B cell (primary cell): ENCODE measurements around the gene INTS7. TPM values are rescaled to one million over a fixed set of nuclear protein-coding genes. Genes with fewer than 3 reads are reported as not detected.
"Not testable (repeated sequence)": the region's sequence is repeated elsewhere in the genome, so short reads cannot be mapped to it uniquely, and the experiment has no call there.

Source experiments
- ATAC-seq: fragments of 200-7000 bp; cut with Tn5 transposase; one replicate; pipeline ENCODE4 v1.10.0; 2021; ENCODE audit warnings: low read depth, mild to moderate bottlenecking, moderate number of reproducible peaks, moderate library complexity
- CTCF ChIA-PET: fragments of 350-600 bp; sonication (Branson Sonifier 250); formaldehyde crosslinking; loops from one replicate; lab custom pipeline; 2021; ENCODE audit warnings: antibody characterized with exemption, inconsistent platforms; lab: Charles Lee
- POLR2A ChIA-PET: fragments of 350-600 bp; sonication (Branson Sonifier 250); formaldehyde crosslinking; loops from one replicate; lab custom pipeline; 2021; ENCODE audit warnings: antibody characterized with exemption; lab: Charles Lee
- DNase-seq: peaks from one replicate; pipeline ENCODE4 v3.0.0; 2013
- H2AFZ ChIP-seq: 2 replicates; pipeline ENCODE4 v1.6.1; 2012; ENCODE audit warnings: mild to moderate bottlenecking, low read depth, low read length; ENCODE audit not compliant: insufficient read depth, poor library complexity, severe bottlenecking
- H3K27ac ChIP-seq, 2 donors: 1 replicate in 1 of 2; 2 replicates in 1 of 2; pipeline ENCODE4 v1.5.1; 2012 to 2013; ENCODE audit warnings: low read length in 2 of 2, mild to moderate bottlenecking in 2 of 2, moderate library complexity in 1 of 2
- H3K27me3 ChIP-seq, 4 experiments: fragments of 200-600 bp in 1 of 4; sonication (generic) in 1 of 4; replicated peaks in 1 of 4; 1 replicate in 2 of 4; 2 replicates in 2 of 4; pipeline versions ENCODE4 v1.6.1 to v1.7.0; 2013 to 2016; ENCODE audit warnings: low read length in 3 of 4, mild to moderate bottlenecking in 2 of 4, mixed read lengths in 1 of 4, moderate library complexity in 1 of 4; ENCODE audit not compliant: insufficient read depth in 4 of 4, control insufficient read depth in 3 of 4; ENCODE audit errors: control extremely low read depth in 1 of 4
- H3K36me3 ChIP-seq, 2 experiments: replicated peaks in 1 of 2; 1 replicate in 1 of 2; 2 replicates in 1 of 2; pipeline versions ENCODE4 v1.6.1 to v1.7.1; 2013; ENCODE audit warnings: low read length in 1 of 2; ENCODE audit not compliant: insufficient read depth in 2 of 2, control insufficient read depth in 1 of 2; ENCODE audit errors: control extremely low read depth in 1 of 2, extremely low read depth in 1 of 2
- H3K4me1 ChIP-seq, 2 donors: fragments of 200-600 bp in 1 of 2; sonication (generic) in 1 of 2; 1 replicate in 1 of 2; 2 replicates in 1 of 2; pipeline versions ENCODE4 v1.5.1 to v1.6.1; 2013 to 2017; ENCODE audit warnings: low read length in 2 of 2; ENCODE audit not compliant: control insufficient read depth in 2 of 2, insufficient read depth in 2 of 2
- H3K4me2 ChIP-seq: replicated peaks from 2 replicates; pipeline ENCODE3; 2012; ENCODE audit warnings: mild to moderate bottlenecking, low read depth, low read length; ENCODE audit not compliant: poor library complexity, severe bottlenecking
- H3K4me3 ChIP-seq, 5 experiments: fragments of 200-600 bp in 1 of 5; sonication (generic) in 1 of 5; 1 replicate in 3 of 5; 2 replicates in 2 of 5; pipeline versions ENCODE4 v1.5.1 to v1.7.0; 2011 to 2016; ENCODE audit warnings: low read length in 4 of 5, mild to moderate bottlenecking in 4 of 5, low read depth in 2 of 5, control low read depth in 1 of 5, moderate library complexity in 1 of 5; ENCODE audit not compliant: insufficient read depth in 1 of 5; ENCODE audit errors: control extremely low read depth in 1 of 5, extremely low read depth in 1 of 5
- H3K79me2 ChIP-seq: fragments of 200-600 bp; sonication (generic); one replicate; pipeline ENCODE4 v1.6.0; 2016; ENCODE audit warnings: low read length; ENCODE audit not compliant: control insufficient read depth, insufficient read depth
- H3K9ac ChIP-seq: fragments of 200-600 bp; sonication (generic); 2 replicates; pipeline ENCODE4 v1.6.1; 2017; ENCODE audit warnings: mild to moderate bottlenecking, low read length, moderate library complexity
- H3K9me3 ChIP-seq, 3 donors: one replicate each; pipeline versions ENCODE4 v1.6.1 to v1.7.1; 2013; ENCODE audit warnings: low read length in 2 of 3; ENCODE audit not compliant: control insufficient read depth in 2 of 3, insufficient read depth in 1 of 3; ENCODE audit errors: control extremely low read depth in 1 of 3
- H4K20me1 ChIP-seq: 2 replicates; pipeline ENCODE4 v1.6.0; 2012; ENCODE audit warnings: mild to moderate bottlenecking, low read length; ENCODE audit not compliant: insufficient read depth, control insufficient read depth, poor library complexity, severe bottlenecking
- H3K27ac Mint-ChIP-seq: one replicate; pipeline ENCODE4 v1.8.0; 2021; ENCODE audit warnings: mixed read lengths
- H3K27me3 Mint-ChIP-seq: one replicate; pipeline ENCODE4 v1.8.0; 2021; ENCODE audit warnings: mixed read lengths
- H3K4me1 Mint-ChIP-seq: one replicate; pipeline ENCODE4 v1.8.0; 2021; ENCODE audit warnings: mixed read lengths
- H3K4me3 Mint-ChIP-seq: one replicate; pipeline ENCODE4 v1.8.0; 2021; ENCODE audit warnings: mixed read lengths
- H3K9me3 Mint-ChIP-seq: one replicate; pipeline ENCODE4 v1.8.0; 2022; ENCODE audit warnings: mixed read lengths; ENCODE audit not compliant: insufficient read depth
- EZH2 ChIP-seq: IDR thresholded peaks from 2 replicates; pipeline ENCODE4 v1.6.1; 2012; ENCODE audit warnings: borderline replicate concordance, low read depth, mild to moderate bottlenecking, moderate library complexity, low read length; ENCODE audit not compliant: insufficient read depth, poor library complexity, severe bottlenecking
- WGBS: methylation state at CpG from one replicate; pipeline ENCODE4 v1.1.5; 2013; ENCODE audit warnings: missing lambda C conversion rate; ENCODE audit not compliant: insufficient coverage; 5-methylcytosine and 5-hydroxymethylcytosine counted together
- intact Hi-C: fragments of 100-400 bp; cut with micrococcal nuclease; formaldehyde crosslinking; loops from one replicate; pipeline ENCODE4 v1.10.0; 2022
- polyA plus RNA-seq: library from polyadenylated mRNA; depleted of rRNA; stranded (reverse); fragments of >200 nt; gene quantifications from 2 replicates; pipeline ENCODE4 v1.2.3, GENCODE V29; 2012
- total RNA-seq, 2 donors: library from RNA; stranded (reverse); fragments of 120-200 nt in 1 of 2; gene quantifications; 1 replicate in 1 of 2; 2 replicates in 1 of 2; pipeline versions ENCODE4 v1.2.3 to v1.2.4, GENCODE V29; 2013 to 2022
- TF ChIP-seq, protein P1 (sequence below): fragments of 200-600 bp; IDR thresholded peaks from one replicate; pipeline ENCODE4 v1.8.0; 2022; ENCODE audit warnings: antibody characterized with exemption, mild to moderate bottlenecking

The INTS7 gene
- total and polyA plus RNA-seq, 2 donors (not counting 1 experiment from before 2014, with no cell fraction given) = 8.3 to 19.2 TPM

- H4K20me1 ChIP-seq = no peaks in the 10 kb centered on the region
- H3K36me3 ChIP-seq = peaks cover 0 to 5% of the 10 kb centered on the region in 2 experiments
- peaks cover 18 to 30% of the 10 kb centered on the region in 2 donors for H3K4me1 ChIP-seq
- ATAC-seq (peak; percentile 59), DNase-seq (peak; percentile 57)
- H3K27ac ChIP-seq = peak overlapping the region; percentile 11 to 55
- H3K27ac Mint-ChIP-seq = peak overlapping the region; percentile 59
- CTCF ChIA-PET = interaction anchor here (1.3 to 1.7 kb wide), 3 partner anchors 97 to 258 kb away, joined by 3 to 6 read pairs (median 3); partner anchors contain the start of genes DTL and INTS7
- no peaks in the 10 kb centered on the region for H3K9me3 Mint-ChIP-seq
- no peaks in the 10 kb centered on the region for H3K9me3 ChIP-seq
- H3K27me3 Mint-ChIP-seq = no peaks in the 10 kb centered on the region
- no peak for TF ChIP-seq EZH2
- TF ChIP-seq, protein P1, sequence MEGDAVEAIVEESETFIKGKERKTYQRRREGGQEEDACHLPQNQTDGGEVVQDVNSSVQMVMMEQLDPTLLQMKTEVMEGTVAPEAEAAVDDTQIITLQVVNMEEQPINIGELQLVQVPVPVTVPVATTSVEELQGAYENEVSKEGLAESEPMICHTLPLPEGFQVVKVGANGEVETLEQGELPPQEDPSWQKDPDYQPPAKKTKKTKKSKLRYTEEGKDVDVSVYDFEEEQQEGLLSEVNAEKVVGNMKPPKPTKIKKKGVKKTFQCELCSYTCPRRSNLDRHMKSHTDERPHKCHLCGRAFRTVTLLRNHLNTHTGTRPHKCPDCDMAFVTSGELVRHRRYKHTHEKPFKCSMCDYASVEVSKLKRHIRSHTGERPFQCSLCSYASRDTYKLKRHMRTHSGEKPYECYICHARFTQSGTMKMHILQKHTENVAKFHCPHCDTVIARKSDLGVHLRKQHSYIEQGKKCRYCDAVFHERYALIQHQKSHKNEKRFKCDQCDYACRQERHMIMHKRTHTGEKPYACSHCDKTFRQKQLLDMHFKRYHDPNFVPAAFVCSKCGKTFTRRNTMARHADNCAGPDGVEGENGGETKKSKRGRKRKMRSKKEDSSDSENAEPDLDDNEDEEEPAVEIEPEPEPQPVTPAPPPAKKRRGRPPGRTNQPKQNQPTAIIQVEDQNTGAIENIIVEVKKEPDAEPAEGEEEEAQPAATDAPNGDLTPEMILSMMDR = no peak
- peak overlapping the region; percentile 35 for H3K9ac ChIP-seq
- peak overlapping the region; percentile 61 for H3K4me3 Mint-ChIP-seq
- peaks cover 40% of the 10 kb centered on the region for H3K4me1 Mint-ChIP-seq
- peak overlapping the region in 3 of 5 experiments; percentile 8 to 52 (median 19) for H3K4me3 ChIP-seq
- intact Hi-C loops = loop anchor here (5.0 kb wide), 2 partner anchors 106 to 256 kb away; partner anchors contain the start of gene LPGAT1
- POLR2A ChIA-PET = no interaction called here
- no peaks in the 10 kb centered on the region for H3K27me3 ChIP-seq
- WGBS = 0% methylated on average over 1 of the region's 3 CpGs
- H2AFZ ChIP-seq = peak overlapping the region; percentile 61
- H3K4me2 ChIP-seq = peak overlapping the region; percentile 70
- no peaks in the 10 kb centered on the region for H3K79me2 ChIP-seq
Observed at GRCh38 chr1:211938561-211938997, 96.8 kb downstream of the INTS7 start.

- H3K27me3 Mint-ChIP-seq, H2AFZ ChIP-seq, H3K79me2 ChIP-seq, H3K27me3 ChIP-seq, H3K36me3 ChIP-seq, POLR2A ChIA-PET, H3K27ac ChIP-seq, H3K4me3 Mint-ChIP-seq, H3K4me3 ChIP-seq, H3K9ac ChIP-seq, H3K9me3 Mint-ChIP-seq, H3K4me2 ChIP-seq, H3K27ac Mint-ChIP-seq, H3K9me3 ChIP-seq, H4K20me1 ChIP-seq, CTCF ChIA-PET, ATAC-seq, DNase-seq: not testable (repeated sequence)
- peaks cover 39% of the 10 kb centered on the region for H3K4me1 Mint-ChIP-seq
- WGBS = no CpG with 5 or more reads among the region's 5 CpGs
- H3K4me1 ChIP-seq = peaks cover 18 to 30% of the 10 kb centered on the region in 2 donors
- intact Hi-C loops = loop anchor here (5.0 kb wide), 2 partner anchors 105 to 255 kb away; partner anchors contain the start of gene LPGAT1
Observed at GRCh38 chr1:211937422-211937821, 97.9 kb downstream of the INTS7 start.
